Measurements from ENCODE around the gene CYGB.
"Not testable (repeated sequence)": the region's sequence is repeated elsewhere in the genome, so short reads cannot be mapped to it uniquely, and the experiment has no call there.

CYGB gene

GRCh38 chr17:76523084-76524037 is 14.1 kb downstream of the CYGB start:
- peak; percentile 69 to 78 (median 74) for DNase-seq

- not testable (repeated sequence) for DNase-seq
Measured at GRCh38 chr17:76521683-76522082, 15.8 kb downstream of the CYGB start.

GRCh38 chr17:76521262-76521661 is 16.2 kb downstream of the CYGB start:
- no peak for DNase-seq

- DNase-seq: no peak
Measured at GRCh38 chr17:76519048-76519966, 18.2 kb downstream of the CYGB start.

GRCh38 chr17:76517638-76518038 is 19.9 kb downstream of the CYGB start:
- no peak for DNase-seq

GRCh38 chr17:76515274-76515949 is 22.1 kb downstream of the CYGB start:
- peak; percentile 44 to 98 (median 74) for DNase-seq

- DNase-seq: not testable (repeated sequence)
Measured at GRCh38 chr17:76514355-76514754, 23.2 kb downstream of the CYGB start.

- DNase-seq: no peak
Measured at GRCh38 chr17:76513306-76513692, 24.2 kb downstream of the CYGB start.

- DNase-seq: no peak
Measured at GRCh38 chr17:76512366-76513305, 24.9 kb downstream of the CYGB start.

- peak in 2 of 5 experiments; percentile 8 to 68 for DNase-seq
Measured at GRCh38 chr17:76511668-76512365, 25.7 kb downstream of the CYGB start.

- DNase-seq: no peak
Measured at GRCh38 chr17:76510831-76511244, 26.7 kb downstream of the CYGB start.

- not testable (repeated sequence) for DNase-seq
Measured at GRCh38 chr17:76508472-76509063, 28.9 kb downstream of the CYGB start.

GRCh38 chr17:76506408-76507345 is 30.8 kb downstream of the CYGB start:
- peak; percentile 69 to 82 (median 78) for DNase-seq

- no peak for DNase-seq
Measured at GRCh38 chr17:76504117-76504516, 33.4 kb downstream of the CYGB start.

- DNase-seq: no peak
Measured at GRCh38 chr17:76502341-76503211, 34.9 kb downstream of the CYGB start.

- no peak for DNase-seq
Measured at GRCh38 chr17:76501827-76502307, 35.6 kb downstream of the CYGB start.

- DNase-seq: peak; percentile 89 to 97 (median 92)
Measured at GRCh38 chr17:76501018-76501826, 36.3 kb downstream of the CYGB start, which contains the start of gene RHBDF2. RHBDF2 (minus strand) TSS chr17:76501423; CDS start chr17:76481524, 19,899 bp downstream.
